ENCODE measurements around the gene SLC6A3. TPM values are rescaled to one million over a fixed set of nuclear protein-coding genes. Genes with fewer than 3 reads are reported as not detected.

The SLC6A3 gene
- total and polyA plus RNA-seq, 2 experiments from 2014 or later = not detected

GRCh38 chr5:1453613-1454012 lies 8.4 kb upstream of the SLC6A3 start:
- Histone ChIP-seq H3K4me2 (ENCODE audit: unreplicated experiment) (no peak overlapping the region), H3K79me2 (ENCODE audit: insufficient read depth) (no peaks in the 10 kb centered on the region), H3K27me3 (replicated peaks; ENCODE audit: insufficient read depth) (0 out of 2 replicates have a peak, but pooled peaks cover 6% of the 10 kb centered on the region), H3K27ac (no peak overlapping the region), H3K9me2 (ENCODE audit: insufficient read depth) (no peaks in the 10 kb centered on the region), H3K36me3 (ENCODE audit: low read depth) (no peaks in the 10 kb centered on the region), H4K20me1 (ENCODE audit: insufficient read depth) (no peaks in the 10 kb centered on the region), H2AFZ (no peak overlapping the region), H3K4me1 (ENCODE audit: insufficient read depth) (no peaks in the 10 kb centered on the region), H3K4me3 (no peak overlapping the region), H3F3A (ENCODE audit: insufficient read depth) (peaks cover 6% of the 10 kb centered on the region; the same call in 1 of the 2 replicates), H3K9me3 (ENCODE audit: low read depth) (peaks cover 4% of the 10 kb centered on the region), H3K9ac (no peak overlapping the region)
- DNase-seq = no peak
- no peak for TF ChIP-seq EZH2phosphoT487 (IDR thresholded peaks at IDR 0.05; ENCODE audit: insufficient read depth, low read depth)
- TF ChIP-seq EZH2 (IDR thresholded peaks at IDR 0.05; ENCODE audit: insufficient read depth, poor library complexity, severe bottlenecking) = no peak
- 72 to 82% methylated on average over 2 of the region's 2 CpGs for WGBS, 2 experiments (ENCODE audit: low coverage in 1 of 2, low lambda C conversion rate in 2 of 2, missing lambda C conversion rate in 2 of 2)
- in situ Hi-C loops (cut with MboI) = no loop called here

GRCh38 chr5:1449081-1449630 lies 3.9 kb upstream of the SLC6A3 start:
- Histone ChIP-seq H3K4me2 (ENCODE audit: unreplicated experiment) (no peak overlapping the region), H3K9me2 (ENCODE audit: insufficient read depth) (no peaks in the 10 kb centered on the region), H3K27ac (no peak overlapping the region), H3K9ac (no peak overlapping the region), H3K9me3 (ENCODE audit: low read depth) (no peaks in the 10 kb centered on the region), H4K20me1 (ENCODE audit: insufficient read depth) (no peaks in the 10 kb centered on the region), H3F3A (ENCODE audit: insufficient read depth) (no peaks in the 10 kb centered on the region), H3K79me2 (ENCODE audit: insufficient read depth) (no peaks in the 10 kb centered on the region), H3K4me3 (no peak overlapping the region), H3K4me1 (ENCODE audit: insufficient read depth) (no peaks in the 10 kb centered on the region), H3K36me3 (ENCODE audit: low read depth) (no peaks in the 10 kb centered on the region), H3K27me3 (replicated peaks; ENCODE audit: insufficient read depth) (peaks cover 27% of the 10 kb centered on the region), H2AFZ (no peak overlapping the region)
- in situ Hi-C loops (cut with MboI) = no loop called here
- 75 to 78% methylated on average over 12 of the region's 12 CpGs for WGBS, 2 experiments (ENCODE audit: low coverage in 1 of 2, low lambda C conversion rate in 2 of 2, missing lambda C conversion rate in 2 of 2)
- TF ChIP-seq EZH2 (IDR thresholded peaks at IDR 0.05; ENCODE audit: insufficient read depth, poor library complexity, severe bottlenecking) (no peak), EZH2phosphoT487 (IDR thresholded peaks at IDR 0.05; ENCODE audit: insufficient read depth, low read depth) (no peak)
- no peak for DNase-seq

- Histone ChIP-seq H3K79me2 (ENCODE audit: insufficient read depth) (no peaks in the 10 kb centered on the region), H3F3A (ENCODE audit: insufficient read depth) (no peaks in the 10 kb centered on the region), H3K36me3 (ENCODE audit: low read depth) (no peaks in the 10 kb centered on the region), H3K4me3 (no peak overlapping the region), H4K20me1 (ENCODE audit: insufficient read depth) (no peaks in the 10 kb centered on the region), H3K27me3 (replicated peaks; ENCODE audit: insufficient read depth) (peaks cover 33% of the 10 kb centered on the region), H2AFZ (no peak overlapping the region), H3K9me3 (ENCODE audit: low read depth) (no peaks in the 10 kb centered on the region), H3K27ac (no peak overlapping the region), H3K9me2 (ENCODE audit: insufficient read depth) (no peaks in the 10 kb centered on the region), H3K4me2 (ENCODE audit: unreplicated experiment) (no peak overlapping the region), H3K4me1 (ENCODE audit: insufficient read depth) (no peaks in the 10 kb centered on the region), H3K9ac (no peak overlapping the region)
- WGBS, 2 experiments (ENCODE audit: low coverage in 1 of 2, low lambda C conversion rate in 2 of 2, missing lambda C conversion rate in 2 of 2) = 69 to 75% methylated on average over 5 of the region's 5 CpGs
- in situ Hi-C loops (cut with MboI) = no loop called here
- no peak for TF ChIP-seq EZH2phosphoT487 (IDR thresholded peaks at IDR 0.05; ENCODE audit: insufficient read depth, low read depth)
- TF ChIP-seq EZH2 (IDR thresholded peaks at IDR 0.05; ENCODE audit: insufficient read depth, poor library complexity, severe bottlenecking) = no peak
- DNase-seq = no peak
Observed at GRCh38 chr5:1448511-1449011, 3.3 kb upstream of the SLC6A3 start.

DNA sequence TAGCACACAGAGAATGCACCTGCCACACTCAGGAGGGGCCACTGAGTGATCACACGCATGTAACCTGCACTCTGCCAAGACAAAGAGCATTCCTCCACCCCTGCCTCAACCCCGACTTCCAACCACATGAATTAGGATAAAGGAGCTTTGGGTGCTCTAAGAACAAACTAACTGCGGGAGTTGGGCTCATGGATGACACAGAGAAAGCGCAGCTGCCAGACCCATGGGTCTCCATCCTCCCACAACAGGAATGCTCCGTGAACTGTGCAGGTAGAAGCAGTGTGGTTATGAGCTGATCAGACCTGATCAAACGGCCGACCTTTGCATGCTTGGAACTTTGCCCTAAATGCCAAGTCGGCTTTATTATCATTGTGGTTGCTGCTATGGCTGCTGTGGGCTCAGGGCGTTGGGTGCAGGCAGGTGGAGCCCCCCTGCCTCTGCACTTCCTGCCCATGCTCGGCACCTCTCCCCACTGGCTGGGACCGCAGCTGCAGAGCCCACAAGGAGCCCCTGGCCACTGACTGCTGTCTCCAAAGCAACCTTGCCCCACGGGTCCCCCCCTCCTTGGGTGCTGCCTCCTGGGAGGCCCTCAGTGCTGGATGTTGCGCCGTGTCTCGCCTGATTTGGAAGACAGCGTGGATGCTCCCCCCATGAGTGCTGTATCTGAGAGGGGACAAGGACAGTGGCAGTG lies 2.6 kb upstream of the SLC6A3 start:
- Histone ChIP-seq H3K4me2 (ENCODE audit: unreplicated experiment) (no peak overlapping the region), H3K4me1 (ENCODE audit: insufficient read depth) (no peaks in the 10 kb centered on the region), H2AFZ (no peak overlapping the region), H3K9me2 (ENCODE audit: insufficient read depth) (no peaks in the 10 kb centered on the region), H3K9me3 (ENCODE audit: low read depth) (no peaks in the 10 kb centered on the region), H3K36me3 (ENCODE audit: low read depth) (no peaks in the 10 kb centered on the region), H3K9ac (no peak overlapping the region), H3F3A (ENCODE audit: insufficient read depth) (no peaks in the 10 kb centered on the region), H3K4me3 (no peak overlapping the region), H3K27ac (no peak overlapping the region), H3K27me3 (replicated peaks; ENCODE audit: insufficient read depth) (peaks cover 40% of the 10 kb centered on the region), H4K20me1 (ENCODE audit: insufficient read depth) (no peaks in the 10 kb centered on the region), H3K79me2 (ENCODE audit: insufficient read depth) (no peaks in the 10 kb centered on the region)
- no peak for DNase-seq
- 64 to 66% methylated on average over 16 of the region's 16 CpGs for WGBS, 2 experiments (ENCODE audit: low coverage in 1 of 2, low lambda C conversion rate in 2 of 2, missing lambda C conversion rate in 2 of 2)
- in situ Hi-C loops (cut with MboI) = no loop called here
- TF ChIP-seq EZH2 (IDR thresholded peaks at IDR 0.05; ENCODE audit: insufficient read depth, poor library complexity, severe bottlenecking) (no peak), EZH2phosphoT487 (IDR thresholded peaks at IDR 0.05; ENCODE audit: insufficient read depth, low read depth) (no peak)

Data from GM23248 (cell line).